ENCODE measurements around the gene CNTNAP2. TPM values are rescaled to one million over a fixed set of nuclear protein-coding genes. Genes with fewer than 3 reads are reported as not detected.

Gene CNTNAP2
- total RNA-seq, 1 donor: 7.6 TPM

DNA sequence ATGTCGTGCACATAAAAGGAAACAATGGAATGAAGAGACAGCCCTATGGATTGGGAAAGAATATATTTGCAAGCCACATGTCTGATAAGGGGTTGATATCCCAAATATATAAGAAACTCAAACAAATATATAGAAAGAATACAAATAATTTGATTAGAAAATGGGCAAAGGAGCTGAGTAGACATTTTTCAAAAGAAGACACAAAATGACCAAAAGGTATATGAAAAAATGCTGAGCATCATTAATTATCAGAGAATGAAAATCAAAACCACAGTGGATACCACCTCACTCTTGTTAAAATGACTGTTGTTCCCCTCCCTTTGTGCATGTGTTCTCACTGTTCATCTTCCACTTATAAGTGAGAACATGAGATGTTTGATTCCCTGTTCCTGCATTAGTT, 175.3 kb downstream of the CNTNAP2 start:
- Histone ChIP-seq H3K36me3 (ENCODE audit: insufficient read depth, low read length) (no peaks in the 10 kb centered on the region), H3K27me3 (ENCODE audit: insufficient read depth, low read length) (no peaks in the 10 kb centered on the region), H3K4me2 (ENCODE audit: insufficient read depth, low read length) (no peak overlapping the region), H4K20me1 (ENCODE audit: insufficient read depth, low read length) (no peaks in the 10 kb centered on the region), H3K4me3 (ENCODE audit: insufficient read depth, low read length) (no peak overlapping the region), H3K4me1 (ENCODE audit: insufficient read depth, low read length) (no peaks in the 10 kb centered on the region), H3K9me3 (ENCODE audit: low read depth, low read length) (no peaks in the 10 kb centered on the region), H2AFZ (ENCODE audit: low read length) (no peak overlapping the region), H3K27ac (ENCODE audit: low read depth, low read length) (no peak overlapping the region), H3K79me2 (ENCODE audit: insufficient read depth, low read length) (no peaks in the 10 kb centered on the region)
- TF ChIP-seq, protein P1, sequence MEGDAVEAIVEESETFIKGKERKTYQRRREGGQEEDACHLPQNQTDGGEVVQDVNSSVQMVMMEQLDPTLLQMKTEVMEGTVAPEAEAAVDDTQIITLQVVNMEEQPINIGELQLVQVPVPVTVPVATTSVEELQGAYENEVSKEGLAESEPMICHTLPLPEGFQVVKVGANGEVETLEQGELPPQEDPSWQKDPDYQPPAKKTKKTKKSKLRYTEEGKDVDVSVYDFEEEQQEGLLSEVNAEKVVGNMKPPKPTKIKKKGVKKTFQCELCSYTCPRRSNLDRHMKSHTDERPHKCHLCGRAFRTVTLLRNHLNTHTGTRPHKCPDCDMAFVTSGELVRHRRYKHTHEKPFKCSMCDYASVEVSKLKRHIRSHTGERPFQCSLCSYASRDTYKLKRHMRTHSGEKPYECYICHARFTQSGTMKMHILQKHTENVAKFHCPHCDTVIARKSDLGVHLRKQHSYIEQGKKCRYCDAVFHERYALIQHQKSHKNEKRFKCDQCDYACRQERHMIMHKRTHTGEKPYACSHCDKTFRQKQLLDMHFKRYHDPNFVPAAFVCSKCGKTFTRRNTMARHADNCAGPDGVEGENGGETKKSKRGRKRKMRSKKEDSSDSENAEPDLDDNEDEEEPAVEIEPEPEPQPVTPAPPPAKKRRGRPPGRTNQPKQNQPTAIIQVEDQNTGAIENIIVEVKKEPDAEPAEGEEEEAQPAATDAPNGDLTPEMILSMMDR (IDR thresholded peaks at IDR 0.05; ENCODE audit: extremely low read depth, low read depth, low read length): no peak
- no peak for DNase-seq (ENCODE audit: insufficient read length, low spot score, missing footprints)

DNA sequence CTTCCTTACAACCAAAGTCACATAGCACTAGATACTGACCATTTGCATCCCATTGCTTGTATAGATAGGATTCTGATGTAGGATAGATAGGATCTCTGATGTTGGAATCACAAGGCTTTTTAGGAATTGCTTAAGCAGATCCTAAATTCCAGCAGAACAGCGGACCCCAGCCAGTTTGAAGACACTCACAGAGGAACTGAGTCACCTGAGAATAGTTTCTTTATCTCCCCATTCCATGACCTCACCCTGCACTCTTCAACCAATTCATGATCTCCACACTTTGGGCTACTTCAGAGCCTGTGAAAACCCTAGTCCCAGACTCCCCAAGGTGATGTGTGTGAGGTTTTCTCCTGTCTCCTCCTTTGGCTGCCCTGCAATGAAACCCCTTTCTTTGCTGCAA, 179.4 kb downstream of the CNTNAP2 start:
- no peaks in the 10 kb centered on the region for H3K36me3 ChIP-seq (ENCODE audit: insufficient read depth, low read length)
- H2AFZ ChIP-seq (ENCODE audit: low read length): no peak overlapping the region
- no peak overlapping the region for H3K4me2 ChIP-seq (ENCODE audit: insufficient read depth, low read length)
- no peaks in the 10 kb centered on the region for H3K4me1 ChIP-seq (ENCODE audit: insufficient read depth, low read length)
- DNase-seq (ENCODE audit: insufficient read length, low spot score, missing footprints): no peak
- H3K27me3 ChIP-seq (ENCODE audit: insufficient read depth, low read length): no peaks in the 10 kb centered on the region
- H3K79me2 ChIP-seq (ENCODE audit: insufficient read depth, low read length): no peaks in the 10 kb centered on the region
- no peak overlapping the region for H3K4me3 ChIP-seq (ENCODE audit: insufficient read depth, low read length)
- H4K20me1 ChIP-seq (ENCODE audit: insufficient read depth, low read length): no peaks in the 10 kb centered on the region
- TF ChIP-seq, protein P1 (IDR thresholded peaks at IDR 0.05; ENCODE audit: extremely low read depth, low read depth, low read length): no peak
- no peak overlapping the region for H3K27ac ChIP-seq (ENCODE audit: low read depth, low read length)
- no peaks in the 10 kb centered on the region for H3K9me3 ChIP-seq (ENCODE audit: low read depth, low read length)

DNA sequence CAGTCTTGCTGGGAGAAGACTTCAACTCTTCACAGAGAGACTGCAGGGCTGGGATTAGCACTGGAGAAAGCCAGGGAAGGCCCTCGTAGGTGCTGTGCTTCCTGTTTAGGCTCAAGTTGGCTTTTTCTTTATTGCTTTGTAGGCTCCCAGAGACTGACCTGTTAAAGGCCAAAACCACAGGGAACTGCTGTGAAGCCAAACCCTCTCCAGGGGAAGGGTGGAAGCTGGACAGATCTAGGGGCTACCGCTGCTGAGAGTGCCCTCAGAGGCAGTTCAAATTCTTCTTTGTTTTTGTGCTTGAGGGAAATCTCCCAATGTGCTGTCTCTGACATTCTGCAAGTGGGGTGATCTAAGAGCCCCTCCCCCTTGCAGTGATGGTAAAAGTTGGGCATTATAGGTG, 198.4 kb downstream of the CNTNAP2 start:
- H3K4me3 ChIP-seq (ENCODE audit: insufficient read depth, low read length): no peak overlapping the region
- TF ChIP-seq, protein P1 (IDR thresholded peaks at IDR 0.05; ENCODE audit: extremely low read depth, low read depth, low read length): no peak
- H3K4me1 ChIP-seq (ENCODE audit: insufficient read depth, low read length): no peaks in the 10 kb centered on the region
- no peaks in the 10 kb centered on the region for H4K20me1 ChIP-seq (ENCODE audit: insufficient read depth, low read length)
- H3K27ac ChIP-seq (ENCODE audit: low read depth, low read length): no peak overlapping the region
- no peaks in the 10 kb centered on the region for H3K79me2 ChIP-seq (ENCODE audit: insufficient read depth, low read length)
- no peak overlapping the region for H3K4me2 ChIP-seq (ENCODE audit: insufficient read depth, low read length)
- DNase-seq (ENCODE audit: insufficient read length, low spot score, missing footprints): no peak
- no peak overlapping the region for H2AFZ ChIP-seq (ENCODE audit: low read length)
- no peaks in the 10 kb centered on the region for H3K27me3 ChIP-seq (ENCODE audit: insufficient read depth, low read length)
- H3K36me3 ChIP-seq (ENCODE audit: insufficient read depth, low read length): no peaks in the 10 kb centered on the region
- H3K9me3 ChIP-seq (ENCODE audit: low read depth, low read length): no peaks in the 10 kb centered on the region

DNA sequence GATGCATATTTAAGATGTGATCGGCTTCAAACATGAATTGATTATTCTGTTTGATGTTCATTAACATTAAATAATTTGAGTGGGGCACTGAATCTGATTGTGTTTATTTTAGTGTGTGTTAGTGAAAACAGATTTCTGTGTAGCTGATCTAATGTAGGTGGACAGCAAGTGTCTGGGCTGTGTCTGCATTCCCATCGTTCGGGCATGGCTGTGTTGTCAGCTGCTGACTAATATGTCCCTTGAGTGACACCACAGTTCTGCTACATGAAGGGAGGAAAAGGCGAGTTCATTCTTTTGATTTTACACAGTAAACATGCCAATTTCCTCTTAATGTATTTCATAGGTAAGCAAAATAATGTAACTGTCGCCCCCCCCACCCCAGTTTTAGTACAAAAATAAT, 203.0 kb downstream of the CNTNAP2 start:
- DNase-seq (ENCODE audit: insufficient read length, low spot score, missing footprints): no peak
- Histone ChIP-seq H3K4me1 (ENCODE audit: insufficient read depth, low read length) (no peaks in the 10 kb centered on the region), H3K36me3 (ENCODE audit: insufficient read depth, low read length) (no peaks in the 10 kb centered on the region), H3K9me3 (ENCODE audit: low read depth, low read length) (peaks cover 4% of the 10 kb centered on the region), H3K4me3 (ENCODE audit: insufficient read depth, low read length) (no peak overlapping the region), H3K27ac (ENCODE audit: low read depth, low read length) (no peak overlapping the region), H3K27me3 (ENCODE audit: insufficient read depth, low read length) (no peaks in the 10 kb centered on the region), H3K4me2 (ENCODE audit: insufficient read depth, low read length) (no peak overlapping the region), H4K20me1 (ENCODE audit: insufficient read depth, low read length) (no peaks in the 10 kb centered on the region), H3K79me2 (ENCODE audit: insufficient read depth, low read length) (no peaks in the 10 kb centered on the region), H2AFZ (ENCODE audit: low read length) (no peak overlapping the region)
- TF ChIP-seq, protein P1 (IDR thresholded peaks at IDR 0.05; ENCODE audit: extremely low read depth, low read depth, low read length): no peak
